ENCODE measurements around the gene NSMCE1.

The NSMCE1 gene

DNA sequence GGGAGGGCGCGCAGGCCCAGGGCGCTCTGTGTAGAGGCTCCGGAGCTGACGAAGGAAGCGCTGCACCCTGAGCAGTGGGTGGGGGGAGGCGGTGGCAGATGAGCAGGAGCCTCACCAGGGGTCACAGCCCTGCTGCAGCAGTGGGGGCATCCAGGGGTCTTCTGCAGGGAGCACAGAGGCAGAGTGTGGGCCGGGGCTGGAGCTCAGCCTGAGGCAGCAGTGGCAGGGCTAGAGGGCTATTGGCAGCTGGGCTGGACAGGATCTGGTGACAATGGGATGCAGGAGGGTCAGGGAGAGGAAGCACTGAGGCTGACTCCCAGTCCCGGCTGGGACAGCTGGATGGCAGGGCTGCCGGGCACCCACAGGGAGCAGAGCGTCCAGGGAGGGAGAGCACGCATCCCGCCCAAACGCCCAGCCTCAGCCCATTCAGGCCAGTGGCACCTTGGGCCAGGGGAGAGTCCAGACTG, 44.3 kb downstream of the NSMCE1 start:
- H3K4me3 ChIP-seq (ENCODE audit: low read length): no peak overlapping the region
- TF ChIP-seq, protein P1, sequence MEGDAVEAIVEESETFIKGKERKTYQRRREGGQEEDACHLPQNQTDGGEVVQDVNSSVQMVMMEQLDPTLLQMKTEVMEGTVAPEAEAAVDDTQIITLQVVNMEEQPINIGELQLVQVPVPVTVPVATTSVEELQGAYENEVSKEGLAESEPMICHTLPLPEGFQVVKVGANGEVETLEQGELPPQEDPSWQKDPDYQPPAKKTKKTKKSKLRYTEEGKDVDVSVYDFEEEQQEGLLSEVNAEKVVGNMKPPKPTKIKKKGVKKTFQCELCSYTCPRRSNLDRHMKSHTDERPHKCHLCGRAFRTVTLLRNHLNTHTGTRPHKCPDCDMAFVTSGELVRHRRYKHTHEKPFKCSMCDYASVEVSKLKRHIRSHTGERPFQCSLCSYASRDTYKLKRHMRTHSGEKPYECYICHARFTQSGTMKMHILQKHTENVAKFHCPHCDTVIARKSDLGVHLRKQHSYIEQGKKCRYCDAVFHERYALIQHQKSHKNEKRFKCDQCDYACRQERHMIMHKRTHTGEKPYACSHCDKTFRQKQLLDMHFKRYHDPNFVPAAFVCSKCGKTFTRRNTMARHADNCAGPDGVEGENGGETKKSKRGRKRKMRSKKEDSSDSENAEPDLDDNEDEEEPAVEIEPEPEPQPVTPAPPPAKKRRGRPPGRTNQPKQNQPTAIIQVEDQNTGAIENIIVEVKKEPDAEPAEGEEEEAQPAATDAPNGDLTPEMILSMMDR (conservative IDR thresholded peaks at IDR 0.05; ENCODE audit: low read depth, low read length): no peak
- no peak for DNase-seq (ENCODE audit: low read depth)

DNA sequence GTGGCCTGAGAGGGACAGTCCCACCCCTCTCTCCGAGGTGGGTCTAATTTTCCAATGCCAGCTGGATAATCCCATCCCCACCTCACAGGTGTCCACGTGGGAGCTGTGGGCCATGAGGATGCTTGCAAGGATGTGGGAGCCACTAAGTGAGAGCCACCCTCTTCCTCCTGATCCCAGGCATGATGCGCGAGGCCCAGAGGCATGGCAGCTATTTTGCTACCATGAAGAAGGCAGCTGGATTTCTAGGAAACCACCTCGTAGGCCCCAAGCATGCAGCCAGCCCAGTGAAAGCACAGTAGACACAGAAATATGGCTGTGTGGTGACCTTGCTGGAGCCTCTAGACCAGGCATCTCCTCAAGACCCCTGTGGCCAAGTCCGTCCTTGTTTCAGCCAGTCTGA, 44.9 kb downstream of the NSMCE1 start:
- no peak for DNase-seq (ENCODE audit: low read depth)
- TF ChIP-seq, protein P1 (conservative IDR thresholded peaks at IDR 0.05; ENCODE audit: low read depth, low read length): no peak
- H3K4me3 ChIP-seq (ENCODE audit: low read length): no peak overlapping the region

GRCh38 chr16:27223226-27223610, 45.4 kb downstream of the NSMCE1 start:
- no peak for DNase-seq (ENCODE audit: low read depth)
- H3K4me3 ChIP-seq (ENCODE audit: low read length): no peak overlapping the region
- TF ChIP-seq, protein P1 (conservative IDR thresholded peaks at IDR 0.05; ENCODE audit: low read depth, low read length): peak; percentile 16

GRCh38 chr16:27222249-27223225, 46.0 kb downstream of the NSMCE1 start:
- DNase-seq (ENCODE audit: low read depth): no peak
- TF ChIP-seq, protein P1 (conservative IDR thresholded peaks at IDR 0.05; ENCODE audit: low read depth, low read length): no peak
- no peak overlapping the region for H3K4me3 ChIP-seq (ENCODE audit: low read length)

- H3K4me3 ChIP-seq (ENCODE audit: low read length): no peak overlapping the region
- DNase-seq (ENCODE audit: low read depth): no peak
- TF ChIP-seq, protein P1 (conservative IDR thresholded peaks at IDR 0.05; ENCODE audit: low read depth, low read length): no peak
Measured at GRCh38 chr16:27221576-27222248, 46.9 kb downstream of the NSMCE1 start.

- H3K4me3 ChIP-seq (ENCODE audit: low read length): no peak overlapping the region
Measured at GRCh38 chr16:27220991-27221390, 47.6 kb downstream of the NSMCE1 start.

More at GRCh38 chr16:27220991-27221390, 47.6 kb downstream of the NSMCE1 start:
- no peak for DNase-seq (ENCODE audit: low read depth)
- TF ChIP-seq, protein P1 (conservative IDR thresholded peaks at IDR 0.05; ENCODE audit: low read depth, low read length): no peak

Measured in retinal pigment epithelial cell (primary cell).